WTC11 (cell line): ENCODE data around the gene CGREF1. TPM values are rescaled to one million over a fixed set of nuclear protein-coding genes. Genes with fewer than 3 reads are reported as not detected.

Source experiments
- AR ChIP-seq: fragments of 250-450 bp; sonication (Bioruptor Pico); IDR thresholded peaks from 2 replicates; pipeline ENCODE4 v1.9.0; 2021; ENCODE audit warnings: mild to moderate bottlenecking
- ARID4B ChIP-seq: sonication (generic); formaldehyde crosslinking; IDR thresholded peaks from 2 replicates; pipeline ENCODE4 v1.8.0; 2023; ENCODE audit warnings: missing genetic modification reagents, mild to moderate bottlenecking, borderline replicate concordance
- ATF3 ChIP-seq: sonication (generic); formaldehyde crosslinking; conservative IDR thresholded peaks from 2 replicates; pipeline ENCODE4 v1.8.1; 2022; ENCODE audit warnings: mild to moderate bottlenecking, missing genetic modification reagents
- ATF6 ChIP-seq: sonication (generic); formaldehyde crosslinking; IDR thresholded peaks from 2 replicates; pipeline ENCODE4 v1.8.1; 2023; ENCODE audit warnings: mild to moderate bottlenecking, missing genetic modification reagents
- CTCF ChIP-seq: fragments of 200-600 bp; IDR thresholded peaks from 2 replicates; pipeline ENCODE4 v1.8.0; 2022; ENCODE audit warnings: antibody characterized with exemption
- EMX1 ChIP-seq: fragments of 250-450 bp; sonication (Bioruptor Pico); IDR thresholded peaks from 2 replicates; pipeline ENCODE4 v1.8.0; 2021; ENCODE audit warnings: mild to moderate bottlenecking
- FOXK1 ChIP-seq: sonication (generic); formaldehyde crosslinking; IDR thresholded peaks from 2 replicates; pipeline ENCODE4 v1.8.0; 2022; ENCODE audit warnings: mild to moderate bottlenecking, moderate library complexity, missing genetic modification reagents
- HMGXB4 ChIP-seq: sonication (generic); formaldehyde crosslinking; IDR thresholded peaks from 2 replicates; pipeline ENCODE4 v1.8.1; 2023; ENCODE audit warnings: mild to moderate bottlenecking, moderate library complexity, missing genetic modification reagents
- MAX ChIP-seq: sonication (generic); formaldehyde crosslinking; IDR thresholded peaks from 2 replicates; pipeline ENCODE4 v1.8.0; 2022; ENCODE audit warnings: mild to moderate bottlenecking, missing genetic modification reagents
- NR1H2 ChIP-seq: sonication (generic); formaldehyde crosslinking; IDR thresholded peaks from 2 replicates; pipeline ENCODE4 v1.9.0; 2021; ENCODE audit warnings: mild to moderate bottlenecking, moderate library complexity, missing genetic modification reagents
- NR2C2 ChIP-seq: sonication (generic); formaldehyde crosslinking; IDR thresholded peaks from 2 replicates; pipeline ENCODE4 v1.8.0; 2022; ENCODE audit warnings: mild to moderate bottlenecking, missing genetic modification reagents
- PRRX2 ChIP-seq: fragments of 250-450 bp; sonication (Bioruptor Pico); IDR thresholded peaks from 2 replicates; pipeline ENCODE4 v1.8.0; 2021; ENCODE audit warnings: mild to moderate bottlenecking
- RELA ChIP-seq: sonication (generic); formaldehyde crosslinking; IDR thresholded peaks from 2 replicates; pipeline ENCODE4 v1.8.1; 2022; ENCODE audit warnings: missing genetic modification reagents, mild to moderate bottlenecking, borderline replicate concordance
- SOX15 ChIP-seq: fragments of 250-450 bp; sonication (Bioruptor Pico); IDR thresholded peaks from 2 replicates; pipeline ENCODE4 v1.9.0; 2021; ENCODE audit warnings: mild to moderate bottlenecking
- TEAD1 ChIP-seq: sonication (generic); formaldehyde crosslinking; IDR thresholded peaks from 2 replicates; pipeline ENCODE4 v1.8.0; 2022; ENCODE audit warnings: mild to moderate bottlenecking, missing genetic modification reagents
- TP53 ChIP-seq: sonication (generic); formaldehyde crosslinking; IDR thresholded peaks from 2 replicates; pipeline ENCODE4 v1.8.1; 2023; ENCODE audit warnings: mild to moderate bottlenecking, missing genetic modification reagents
- USF1 ChIP-seq: sonication (generic); formaldehyde crosslinking; IDR thresholded peaks from 2 replicates; pipeline ENCODE4 v1.8.0; 2022; ENCODE audit warnings: mild to moderate bottlenecking, missing genetic modification reagents
- ZNF263 ChIP-seq: sonication (generic); formaldehyde crosslinking; IDR thresholded peaks from 2 replicates; pipeline ENCODE4 v1.8.1; 2022; ENCODE audit warnings: low read depth, mild to moderate bottlenecking, moderate library complexity, missing genetic modification reagents
- ZNF317 ChIP-seq: sonication (generic); formaldehyde crosslinking; IDR thresholded peaks from 2 replicates; pipeline ENCODE4 v1.8.1; 2023; ENCODE audit warnings: low read depth, mild to moderate bottlenecking, moderate library complexity, missing genetic modification reagents, borderline replicate concordance
- ZNF396 ChIP-seq: fragments of 250-450 bp; sonication (Bioruptor Pico); IDR thresholded peaks from 2 replicates; pipeline ENCODE4 v1.8.0; 2021; ENCODE audit warnings: mild to moderate bottlenecking, moderate library complexity, borderline replicate concordance
- ZNF425 ChIP-seq: fragments of 250-450 bp; sonication (Bioruptor Pico); conservative IDR thresholded peaks from 2 replicates; pipeline ENCODE4 v1.9.0; 2021; ENCODE audit warnings: mild to moderate bottlenecking
- ZNF671 ChIP-seq: fragments of 250-450 bp; sonication (Bioruptor Pico); IDR thresholded peaks from 2 replicates; pipeline ENCODE4 v1.8.0; 2021; ENCODE audit warnings: mild to moderate bottlenecking
- total RNA-seq: library from RNA; stranded (reverse); gene quantifications from 3 replicates; pipeline ENCODE4 v1.2.3, GENCODE V29; 2021

Gene CGREF1
- total RNA-seq, 1 experiment from 2014 or later = 3.5 TPM

- TF ChIP-seq ZNF317 (no peak), ARID4B (CRISPR knock-in tag) (no peak), NR2C2 (CRISPR knock-in tag) (no peak), PRRX2 (CRISPR knock-in tag) (no peak), TEAD1 (no peak), ATF6 (CRISPR knock-in tag) (no peak), AR (CRISPR knock-in tag) (no peak), SOX15 (CRISPR knock-in tag) (no peak), RELA (no peak), FOXK1 (CRISPR knock-in tag) (peak; percentile 78), MAX (CRISPR knock-in tag) (no peak; the same call in 1 of the 2 replicates), NR1H2 (CRISPR knock-in tag) (no peak), HMGXB4 (peak; percentile 90; the same call in 1 of the 2 replicates), ATF3 (CRISPR knock-in tag) (no peak), CTCF (peak; percentile 98), ZNF396 (no peak), ZNF671 (CRISPR knock-in tag) (no peak), ZNF263 (CRISPR knock-in tag) (0 out of 2 replicates have a peak, but pooled peaks have one; percentile 26), ZNF425 (CRISPR knock-in tag) (no peak), TP53 (CRISPR knock-in tag) (no peak; the same call in 1 of the 2 replicates), EMX1 (0 out of 2 replicates have a peak, but pooled peaks have one; percentile 23), USF1 (CRISPR knock-in tag) (peak; percentile 70)
Observed at GRCh38 chr2:27086090-27086723, 32.7 kb downstream of the CGREF1 start (continued).
